ENCODE results near the gene OCA2. TPM values are rescaled to one million over a fixed set of nuclear protein-coding genes. Genes with fewer than 3 reads are reported as not detected.

The OCA2 gene
- polyA plus RNA-seq, 3 donors, result not detected

- no peak overlapping the region for H3K4me3 ChIP-seq (replicated peaks in 1 of 3; ENCODE audit: low read depth in 2 of 3, low read length in 3 of 3)
- no peak overlapping the region for H3K27ac ChIP-seq (ENCODE audit: low read depth in 1 of 2, low read length in 2 of 2)
- Mint-ChIP-seq H3K9me3 (peaks cover 2 to 32% (median 19%) of the 10 kb centered on the region in 7 donors), H3K27me3 (ENCODE audit: low read depth in 3 of 3) (peaks cover 1 to 3% (median 2%) of the 10 kb centered on the region in 3 donors), H3K4me3 (no peak overlapping the region), H3K36me3 (no peaks in the 10 kb centered on the region), H3K27ac (no peak overlapping the region), H3K4me1 (no peaks in the 10 kb centered on the region)
- DNase-seq, result no peak
- H3K9ac ChIP-seq (ENCODE audit: insufficient read depth, low read length, poor library complexity, severe bottlenecking), result no peak overlapping the region
- TF ChIP-seq, protein P1, sequence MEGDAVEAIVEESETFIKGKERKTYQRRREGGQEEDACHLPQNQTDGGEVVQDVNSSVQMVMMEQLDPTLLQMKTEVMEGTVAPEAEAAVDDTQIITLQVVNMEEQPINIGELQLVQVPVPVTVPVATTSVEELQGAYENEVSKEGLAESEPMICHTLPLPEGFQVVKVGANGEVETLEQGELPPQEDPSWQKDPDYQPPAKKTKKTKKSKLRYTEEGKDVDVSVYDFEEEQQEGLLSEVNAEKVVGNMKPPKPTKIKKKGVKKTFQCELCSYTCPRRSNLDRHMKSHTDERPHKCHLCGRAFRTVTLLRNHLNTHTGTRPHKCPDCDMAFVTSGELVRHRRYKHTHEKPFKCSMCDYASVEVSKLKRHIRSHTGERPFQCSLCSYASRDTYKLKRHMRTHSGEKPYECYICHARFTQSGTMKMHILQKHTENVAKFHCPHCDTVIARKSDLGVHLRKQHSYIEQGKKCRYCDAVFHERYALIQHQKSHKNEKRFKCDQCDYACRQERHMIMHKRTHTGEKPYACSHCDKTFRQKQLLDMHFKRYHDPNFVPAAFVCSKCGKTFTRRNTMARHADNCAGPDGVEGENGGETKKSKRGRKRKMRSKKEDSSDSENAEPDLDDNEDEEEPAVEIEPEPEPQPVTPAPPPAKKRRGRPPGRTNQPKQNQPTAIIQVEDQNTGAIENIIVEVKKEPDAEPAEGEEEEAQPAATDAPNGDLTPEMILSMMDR (IDR thresholded peaks at IDR 0.05), result no peak
- 90% methylated on average over 6 of the region's 10 CpGs for WGBS (ENCODE audit: insufficient coverage)
- H3K4me1 ChIP-seq (ENCODE audit: control insufficient read depth in 1 of 2, insufficient read depth in 2 of 2, low read length in 2 of 2), result no peaks in the 10 kb centered on the region
- no peaks in the 10 kb centered on the region for H4K20me1 ChIP-seq (ENCODE audit: insufficient read depth, low read length)
- H3K79me2 ChIP-seq (ENCODE audit: insufficient read depth, low read length), result no peaks in the 10 kb centered on the region
- no peaks in the 10 kb centered on the region for H3K36me3 ChIP-seq (replicated peaks in 1 of 2; ENCODE audit: control insufficient read depth in 1 of 2, insufficient read depth in 2 of 2, low read length in 2 of 2)
- peaks cover 14 to 33% of the 10 kb centered on the region in 2 donors for H3K9me3 ChIP-seq (replicated peaks in 1 of 2; ENCODE audit: control insufficient read depth in 1 of 2, insufficient read depth in 1 of 2, low read length in 2 of 2)
- H3K27me3 ChIP-seq (ENCODE audit: control insufficient read depth in 2 of 2, insufficient read depth in 2 of 2, low read length in 2 of 2), result no peaks in the 10 kb centered on the region
- H3K4me2 ChIP-seq (replicated peaks; ENCODE audit: extremely low read depth, low read length, poor library complexity, severe bottlenecking), result no peak overlapping the region
- intact Hi-C loops (cut with micrococcal nuclease), result no loop called here
- H2AFZ ChIP-seq (ENCODE audit: insufficient read depth, low read depth, low read length, poor library complexity, severe bottlenecking), result no peak overlapping the region
Observed at GRCh38 chr15:27993544-27993943, 105.6 kb downstream of the OCA2 start.

DNA sequence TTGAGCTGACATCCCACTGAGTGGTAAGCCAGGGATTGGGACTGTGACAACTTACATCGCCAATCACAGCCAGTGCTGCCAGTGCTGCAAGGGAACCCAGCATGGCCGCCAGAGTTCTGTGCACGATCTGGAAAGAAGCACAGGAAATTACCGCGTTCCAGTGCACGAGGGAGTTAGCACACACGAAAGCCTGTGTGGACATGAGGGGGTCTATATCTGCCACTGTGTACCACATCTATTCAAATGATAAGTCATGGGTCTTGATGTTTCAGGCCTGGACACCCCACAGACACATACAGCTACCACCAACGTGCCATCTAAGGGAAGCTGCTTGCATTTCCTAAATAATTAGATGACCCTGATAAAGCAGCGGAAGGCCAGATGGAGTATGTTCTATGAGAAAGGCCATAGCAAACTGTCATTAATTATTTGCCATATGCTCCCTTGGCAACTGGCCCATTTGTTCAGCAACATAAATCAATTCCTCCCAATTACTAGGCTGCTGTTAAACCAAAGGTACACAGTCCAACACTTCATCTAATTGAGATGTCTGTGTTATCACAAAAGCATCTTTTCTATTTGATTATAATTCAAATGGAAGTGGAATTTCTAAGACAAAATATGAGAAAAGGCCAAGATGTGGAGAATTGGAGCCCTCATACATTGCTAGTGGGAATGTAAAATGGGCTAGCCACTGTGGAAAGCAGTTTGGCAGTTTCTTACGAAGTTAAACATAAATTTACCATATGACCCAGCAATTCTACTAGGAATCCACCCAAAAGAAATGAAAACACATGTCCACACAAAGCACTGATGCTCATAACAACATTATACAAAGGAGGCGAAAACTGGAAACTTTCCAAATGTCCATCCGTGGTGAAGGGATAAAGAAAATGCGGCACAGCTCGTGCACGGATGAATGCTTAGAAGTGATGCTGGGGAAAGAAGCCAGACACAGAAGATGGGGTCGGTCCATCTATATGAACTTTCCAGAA, 108.3 kb downstream of the OCA2 start:
- intact Hi-C loops (cut with micrococcal nuclease), result no loop called here
- Mint-ChIP-seq H3K27me3 (ENCODE audit: low read depth in 3 of 3) (peaks cover 1 to 3% (median 1%) of the 10 kb centered on the region in 3 donors), H3K4me1 (no peaks in the 10 kb centered on the region), H3K36me3 (no peaks in the 10 kb centered on the region), H3K4me3 (no peak overlapping the region), H3K9me3 (peaks cover 2 to 33% (median 19%) of the 10 kb centered on the region in 7 donors), H3K27ac (peak overlapping the region in 1 of 7 donors; percentile 67)
- no peak overlapping the region for H3K9ac ChIP-seq (ENCODE audit: insufficient read depth, low read length, poor library complexity, severe bottlenecking)
- no peak overlapping the region for H3K27ac ChIP-seq (ENCODE audit: low read depth in 1 of 2, low read length in 2 of 2)
- DNase-seq, result no peak
- peaks cover 17 to 36% of the 10 kb centered on the region in 2 donors for H3K9me3 ChIP-seq (replicated peaks in 1 of 2; ENCODE audit: control insufficient read depth in 1 of 2, insufficient read depth in 1 of 2, low read length in 2 of 2)
- no peak overlapping the region for H3K4me2 ChIP-seq (replicated peaks; ENCODE audit: extremely low read depth, low read length, poor library complexity, severe bottlenecking)
- no peaks in the 10 kb centered on the region for H3K79me2 ChIP-seq (ENCODE audit: insufficient read depth, low read length)
- no peaks in the 10 kb centered on the region for H4K20me1 ChIP-seq (ENCODE audit: insufficient read depth, low read length)
- H3K4me1 ChIP-seq (ENCODE audit: control insufficient read depth in 1 of 2, insufficient read depth in 2 of 2, low read length in 2 of 2), result no peaks in the 10 kb centered on the region
- H2AFZ ChIP-seq (ENCODE audit: insufficient read depth, low read depth, low read length, poor library complexity, severe bottlenecking), result no peak overlapping the region
- no peaks in the 10 kb centered on the region for H3K27me3 ChIP-seq (ENCODE audit: control insufficient read depth in 2 of 2, insufficient read depth in 2 of 2, low read length in 2 of 2)
- TF ChIP-seq, protein P1 (IDR thresholded peaks at IDR 0.05), result no peak
- no peak overlapping the region for H3K4me3 ChIP-seq (replicated peaks in 1 of 3; ENCODE audit: low read depth in 2 of 3, low read length in 3 of 3)
- H3K36me3 ChIP-seq (replicated peaks in 1 of 2; ENCODE audit: control insufficient read depth in 1 of 2, insufficient read depth in 2 of 2, low read length in 2 of 2), result no peaks in the 10 kb centered on the region
- 100% methylated on average over 1 of the region's 16 CpGs for WGBS (ENCODE audit: insufficient coverage)
